Measurements from ENCODE around the gene PPP2R2C. TPM values are rescaled to one million over a fixed set of nuclear protein-coding genes. Genes with fewer than 3 reads are reported as not detected.

The PPP2R2C gene
- total RNA-seq, 1 experiment from 2014 or later, result 9.5 TPM

DNA sequence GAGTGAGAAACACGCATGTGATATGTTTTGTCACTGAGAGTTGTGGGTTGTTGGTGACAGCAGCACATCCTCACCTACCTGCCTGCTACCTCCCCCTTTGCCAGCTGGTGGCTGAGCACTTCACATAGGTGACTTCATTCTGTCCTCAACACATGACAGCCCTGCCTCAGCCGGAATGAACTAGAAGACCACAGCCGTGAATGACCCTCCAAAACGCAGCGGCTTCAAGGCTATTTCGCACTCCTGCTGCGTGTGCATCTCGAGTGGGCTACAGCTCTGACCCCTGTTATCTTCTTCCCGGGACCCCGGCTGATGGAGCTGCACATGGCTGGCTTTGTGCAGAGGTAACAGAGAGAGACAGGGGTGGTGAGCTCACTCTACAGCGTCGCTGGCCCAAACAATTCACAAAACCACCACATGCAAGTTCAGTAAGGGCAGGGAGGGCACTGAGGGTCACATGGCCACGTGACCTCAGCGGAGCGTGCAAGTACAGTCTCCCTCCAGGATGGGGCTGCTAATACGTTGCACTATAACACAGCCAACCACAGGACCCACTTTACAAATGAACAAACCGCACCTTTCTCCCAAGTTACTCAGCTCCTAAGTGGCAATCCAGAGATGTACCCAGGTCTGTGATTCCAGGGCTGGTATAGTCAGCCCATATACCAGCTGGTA, 6.3 kb upstream of the PPP2R2C start:
- Histone ChIP-seq H3K9me2 (replicated peaks; ENCODE audit: low read length) (no peaks in the 10 kb centered on the region), H3K27ac (ENCODE audit: low read length) (no peak overlapping the region), H3K4me1 (ENCODE audit: insufficient read depth, low read length) (peaks cover 26% of the 10 kb centered on the region), H3K36me3 (ENCODE audit: low read depth, low read length) (no peaks in the 10 kb centered on the region), H2AFZ (ENCODE audit: low read length) (no peak overlapping the region), H3K4me3 (ENCODE audit: low read length) (peak overlapping the region; percentile 18; the same call in 1 of the 2 replicates), H3K27me3 (ENCODE audit: low read length) (no peaks in the 10 kb centered on the region), H3F3A (ENCODE audit: low read length, unreplicated experiment) (no peaks in the 10 kb centered on the region), H3K4me2 (ENCODE audit: low read length) (peak overlapping the region; percentile 58), H4K20me1 (ENCODE audit: low read length) (no peaks in the 10 kb centered on the region), H3K9me3 (ENCODE audit: low read length) (no peaks in the 10 kb centered on the region), H3K9ac (ENCODE audit: low read length) (no peak overlapping the region), H3K79me2 (ENCODE audit: low read length) (no peaks in the 10 kb centered on the region)
- CTCF ChIA-PET, result no interaction called here
- POLR2A ChIA-PET (ENCODE audit: unreplicated experiment), result no interaction called here
- BruUV-seq (replicated peaks), result no TSS peak
- intact Hi-C loops (cut with micrococcal nuclease), result no loop called here
- TF ChIP-seq, protein P1, sequence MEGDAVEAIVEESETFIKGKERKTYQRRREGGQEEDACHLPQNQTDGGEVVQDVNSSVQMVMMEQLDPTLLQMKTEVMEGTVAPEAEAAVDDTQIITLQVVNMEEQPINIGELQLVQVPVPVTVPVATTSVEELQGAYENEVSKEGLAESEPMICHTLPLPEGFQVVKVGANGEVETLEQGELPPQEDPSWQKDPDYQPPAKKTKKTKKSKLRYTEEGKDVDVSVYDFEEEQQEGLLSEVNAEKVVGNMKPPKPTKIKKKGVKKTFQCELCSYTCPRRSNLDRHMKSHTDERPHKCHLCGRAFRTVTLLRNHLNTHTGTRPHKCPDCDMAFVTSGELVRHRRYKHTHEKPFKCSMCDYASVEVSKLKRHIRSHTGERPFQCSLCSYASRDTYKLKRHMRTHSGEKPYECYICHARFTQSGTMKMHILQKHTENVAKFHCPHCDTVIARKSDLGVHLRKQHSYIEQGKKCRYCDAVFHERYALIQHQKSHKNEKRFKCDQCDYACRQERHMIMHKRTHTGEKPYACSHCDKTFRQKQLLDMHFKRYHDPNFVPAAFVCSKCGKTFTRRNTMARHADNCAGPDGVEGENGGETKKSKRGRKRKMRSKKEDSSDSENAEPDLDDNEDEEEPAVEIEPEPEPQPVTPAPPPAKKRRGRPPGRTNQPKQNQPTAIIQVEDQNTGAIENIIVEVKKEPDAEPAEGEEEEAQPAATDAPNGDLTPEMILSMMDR (conservative IDR thresholded peaks at IDR 0.05; ENCODE audit: low read depth, low read length), result no peak
- TF ChIP-seq EZH2 (IDR thresholded peaks at IDR 0.05; ENCODE audit: low read length, unreplicated experiment) (no peak), EZH2phosphoT487 (IDR thresholded peaks at IDR 0.05; ENCODE audit: borderline replicate concordance, low read length) (no peak)
- DNase-seq, result no peak
- no peak for ATAC-seq

DNA sequence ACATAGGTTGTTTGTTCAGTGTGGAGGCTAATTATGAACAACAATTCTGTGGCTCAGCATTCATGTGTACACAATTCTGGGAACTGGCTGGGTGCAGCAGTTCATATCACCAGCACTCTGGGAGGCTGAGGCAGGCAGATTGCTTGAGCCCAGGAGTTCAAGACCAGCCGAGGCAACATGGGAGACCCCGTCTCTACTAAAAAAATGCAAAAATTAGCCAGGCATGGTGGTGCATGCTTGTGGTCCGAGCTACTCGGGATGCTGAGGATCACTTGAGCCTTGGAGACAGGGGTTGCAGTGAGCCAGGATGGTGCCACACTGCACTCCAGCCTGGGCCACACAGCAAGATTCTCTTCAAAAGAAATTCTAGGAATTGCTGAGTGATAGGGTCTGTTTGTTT, 4.5 kb upstream of the PPP2R2C start:
- CTCF ChIA-PET, result no interaction called here
- intact Hi-C loops (cut with micrococcal nuclease), result no loop called here

More for the DNA sequence above, 4.5 kb upstream of the PPP2R2C start:
- Histone ChIP-seq H3K4me1 (ENCODE audit: insufficient read depth, low read length) (peaks cover 26% of the 10 kb centered on the region), H3K36me3 (ENCODE audit: low read depth, low read length) (no peaks in the 10 kb centered on the region), H3K4me2 (ENCODE audit: low read length) (no peak overlapping the region), H3K9me2 (replicated peaks; ENCODE audit: low read length) (no peaks in the 10 kb centered on the region), H3K9ac (ENCODE audit: low read length) (no peak overlapping the region), H3K4me3 (ENCODE audit: low read length) (no peak overlapping the region), H4K20me1 (ENCODE audit: low read length) (no peaks in the 10 kb centered on the region), H3K9me3 (ENCODE audit: low read length) (no peaks in the 10 kb centered on the region), H3K27ac (ENCODE audit: low read length) (no peak overlapping the region), H3K27me3 (ENCODE audit: low read length) (no peaks in the 10 kb centered on the region), H3F3A (ENCODE audit: low read length, unreplicated experiment) (no peaks in the 10 kb centered on the region), H2AFZ (ENCODE audit: low read length) (no peak overlapping the region), H3K79me2 (ENCODE audit: low read length) (no peaks in the 10 kb centered on the region)
- no TSS peak for BruUV-seq (replicated peaks)
- TF ChIP-seq EZH2phosphoT487 (IDR thresholded peaks at IDR 0.05; ENCODE audit: borderline replicate concordance, low read length) (no peak), EZH2 (IDR thresholded peaks at IDR 0.05; ENCODE audit: low read length, unreplicated experiment) (no peak)
- TF ChIP-seq, protein P1 (conservative IDR thresholded peaks at IDR 0.05; ENCODE audit: low read depth, low read length), result no peak
- DNase-seq, result no peak
- POLR2A ChIA-PET (ENCODE audit: unreplicated experiment), result no interaction called here
- no peak for ATAC-seq

All from PC-3 (cell line).